PFSK-1 (cell line): ENCODE results near the gene EIF6.

ENCODE experiments used
- FOXP2 ChIP-seq: optimal IDR thresholded peaks from 2 replicates; pipeline ENCODE3; 2011; ENCODE audit warnings: borderline replicate concordance, control low read depth, inconsistent platforms; ENCODE audit not compliant: insufficient read depth; ENCODE audit errors: extremely low read length, extremely low read depth
- POLR2AphosphoS5 ChIP-seq: IDR thresholded peaks from 2 replicates; pipeline ENCODE4 v1.6.1; 2012; ENCODE audit warnings: low read depth, mild to moderate bottlenecking, control low read depth, low read length, moderate library complexity
- SIN3A ChIP-seq: IDR thresholded peaks from 2 replicates; pipeline ENCODE4 v1.6.1; 2012; ENCODE audit warnings: mild to moderate bottlenecking, low read length, moderate library complexity, borderline replicate concordance; ENCODE audit not compliant: insufficient read depth
- TAF1 ChIP-seq: IDR thresholded peaks from 2 replicates; pipeline ENCODE4 v1.6.1; 2012; ENCODE audit warnings: low read length, control low read depth, borderline replicate concordance; ENCODE audit not compliant: insufficient read depth
- TF ChIP-seq, protein P1 (sequence below), 2 experiments: IDR thresholded peaks; 2 replicates each; pipeline versions ENCODE4 v1.6.1 to v1.8.0; 2011 to 2012; ENCODE audit warnings: low read depth in 2 of 2, low read length in 2 of 2, control low read depth in 1 of 2, inconsistent platforms in 1 of 2, mild to moderate bottlenecking in 1 of 2, moderate library complexity in 1 of 2; ENCODE audit not compliant: insufficient read depth in 1 of 2

DNA sequence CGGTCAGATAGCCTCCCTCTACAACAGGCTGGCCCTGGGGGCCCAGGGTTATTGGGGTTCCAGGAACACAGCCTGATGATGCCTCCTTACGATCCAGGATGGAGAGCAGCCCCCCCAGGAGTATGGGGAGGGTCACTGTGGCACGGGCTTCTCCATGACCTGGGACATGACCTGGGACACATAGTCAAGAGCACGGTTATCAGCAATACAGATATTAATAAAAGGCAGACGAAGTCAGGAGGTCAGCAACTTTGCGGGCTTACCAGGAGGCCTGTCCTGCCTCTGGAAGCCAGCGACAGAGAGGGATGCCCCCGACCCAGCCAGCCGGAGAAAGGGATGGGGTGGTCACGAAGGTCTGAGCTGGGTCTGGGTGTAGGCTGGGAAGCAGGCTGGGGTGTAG, 7.4 kb downstream of the EIF6 start:
- TF ChIP-seq POLR2AphosphoS5 (no peak), SIN3A (no peak), FOXP2 (no peak), TAF1 (no peak)
- TF ChIP-seq, protein P1, sequence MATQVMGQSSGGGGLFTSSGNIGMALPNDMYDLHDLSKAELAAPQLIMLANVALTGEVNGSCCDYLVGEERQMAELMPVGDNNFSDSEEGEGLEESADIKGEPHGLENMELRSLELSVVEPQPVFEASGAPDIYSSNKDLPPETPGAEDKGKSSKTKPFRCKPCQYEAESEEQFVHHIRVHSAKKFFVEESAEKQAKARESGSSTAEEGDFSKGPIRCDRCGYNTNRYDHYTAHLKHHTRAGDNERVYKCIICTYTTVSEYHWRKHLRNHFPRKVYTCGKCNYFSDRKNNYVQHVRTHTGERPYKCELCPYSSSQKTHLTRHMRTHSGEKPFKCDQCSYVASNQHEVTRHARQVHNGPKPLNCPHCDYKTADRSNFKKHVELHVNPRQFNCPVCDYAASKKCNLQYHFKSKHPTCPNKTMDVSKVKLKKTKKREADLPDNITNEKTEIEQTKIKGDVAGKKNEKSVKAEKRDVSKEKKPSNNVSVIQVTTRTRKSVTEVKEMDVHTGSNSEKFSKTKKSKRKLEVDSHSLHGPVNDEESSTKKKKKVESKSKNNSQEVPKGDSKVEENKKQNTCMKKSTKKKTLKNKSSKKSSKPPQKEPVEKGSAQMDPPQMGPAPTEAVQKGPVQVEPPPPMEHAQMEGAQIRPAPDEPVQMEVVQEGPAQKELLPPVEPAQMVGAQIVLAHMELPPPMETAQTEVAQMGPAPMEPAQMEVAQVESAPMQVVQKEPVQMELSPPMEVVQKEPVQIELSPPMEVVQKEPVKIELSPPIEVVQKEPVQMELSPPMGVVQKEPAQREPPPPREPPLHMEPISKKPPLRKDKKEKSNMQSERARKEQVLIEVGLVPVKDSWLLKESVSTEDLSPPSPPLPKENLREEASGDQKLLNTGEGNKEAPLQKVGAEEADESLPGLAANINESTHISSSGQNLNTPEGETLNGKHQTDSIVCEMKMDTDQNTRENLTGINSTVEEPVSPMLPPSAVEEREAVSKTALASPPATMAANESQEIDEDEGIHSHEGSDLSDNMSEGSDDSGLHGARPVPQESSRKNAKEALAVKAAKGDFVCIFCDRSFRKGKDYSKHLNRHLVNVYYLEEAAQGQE (IDR thresholded peaks at IDR 0.05; ENCODE audit: insufficient read depth in 1 of 2, low read depth in 2 of 2, low read length in 2 of 2), result no peak
